ENCODE results near the gene NID1.

DNA sequence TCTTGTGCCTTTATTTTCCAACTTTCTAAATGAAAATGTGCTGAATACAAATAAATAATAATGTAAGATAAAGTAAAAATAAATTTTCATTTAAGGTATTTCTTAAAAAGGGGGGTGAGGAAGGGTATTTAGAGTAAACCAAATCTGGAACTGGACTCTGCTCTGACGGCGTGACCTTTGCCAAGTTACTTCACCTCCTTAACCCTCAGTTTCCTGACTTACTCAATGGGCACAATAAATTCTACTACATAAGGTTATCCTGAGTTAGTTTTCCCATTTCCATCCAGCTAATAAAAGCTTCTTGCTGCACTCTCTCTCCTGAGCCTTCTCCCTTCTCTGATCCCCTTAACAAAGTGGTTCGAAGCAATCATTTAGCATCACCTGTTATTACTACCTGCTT lies 93.9 kb downstream of the NID1 start:
- TF ChIP-seq CTCF (conservative IDR thresholded peaks at IDR 0.05; ENCODE audit: low read depth, low read length) (no peak), EZH2 (IDR thresholded peaks at IDR 0.05; ENCODE audit: low read length, unreplicated experiment) (no peak)
